Measurements from ENCODE around the gene GRAMD1C. TPM values are rescaled to one million over a fixed set of nuclear protein-coding genes. Genes with fewer than 3 reads are reported as not detected.

GRAMD1C gene
- polyA plus RNA-seq, 1 of the 3 experiments (the other 2 are of a cell fraction), result 1.2 TPM

- Histone ChIP-seq H3K9me2 (no peaks in the 10 kb centered on the region), H3K4me3 (ENCODE audit: low read depth in 2 of 2, low read length in 1 of 2) (peak within 1 kb of the TSS; percentile 75 to 88), H2AFZ (ENCODE audit: low read depth) (peak within 1 kb of the TSS; percentile 91), H3K27me3 (ENCODE audit: insufficient read depth) (no peaks in the 10 kb centered on the region), H3K9me3 (no peaks in the 10 kb centered on the region), H4K20me1 (ENCODE audit: insufficient read depth) (no peaks in the 10 kb centered on the region), H3K79me2 (ENCODE audit: insufficient read depth) (no peaks in the 10 kb centered on the region), H3K4me2 (peak within 1 kb of the TSS; percentile 86), H3K4me1 (ENCODE audit: control insufficient read depth in 1 of 2, insufficient read depth in 2 of 2, low read depth in 1 of 2, low read length in 1 of 2) (no peaks in the 10 kb centered on the region; a peak in 2 of 4 replicates), H3K36me3 (replicated peaks in 1 of 2; ENCODE audit: control insufficient read depth in 1 of 2, insufficient read depth in 2 of 2, low read length in 1 of 2) (no peaks in the 10 kb centered on the region), H3F3A (replicated peaks; ENCODE audit: insufficient read depth) (peaks cover 3% of the 10 kb centered on the region), H3K9ac (peak within 1 kb of the TSS; percentile 57; the same call in 1 of the 2 replicates), H3K27ac (ENCODE audit: low read depth in 2 of 2, low read length in 1 of 2) (peak within 1 kb of the TSS in 1 of 2 experiments; percentile 43; a peak in 2 of 4 replicates)
- ChIA-PET CTCF (no interaction called here), POLR2A (no interaction called here)
- peak; percentile 86 for DNase-seq
- 0% methylated on average over 6 of the region's 80 CpGs for WGBS (ENCODE audit: low lambda C conversion rate)
- TF ChIP-seq RXRA (IDR thresholded peaks at IDR 0.05; ENCODE audit: borderline replicate concordance, low read depth) (no peak), TEAD4 (IDR thresholded peaks at IDR 0.05; ENCODE audit: borderline replicate concordance, insufficient read depth) (no peak), FOSL2 (IDR thresholded peaks at IDR 0.05; ENCODE audit: borderline replicate concordance, low read depth) (no peak), ELF1 (IDR thresholded peaks at IDR 0.05) (peak; percentile 31; the same call in 1 of the 2 replicates), GATA2 (CRISPR knock-in tag; IDR thresholded peaks at IDR 0.05) (no peak), REST (IDR thresholded peaks at IDR 0.05; ENCODE audit: low read depth, low read length) (no peak), RFX5 (IDR thresholded peaks at IDR 0.05; ENCODE audit: low read length) (no peak), NRF1 (IDR thresholded peaks at IDR 0.05; ENCODE audit: low read depth, low read length) (peak; percentile 19; the same call in 1 of the 2 replicates), NFIC (IDR thresholded peaks at IDR 0.05; ENCODE audit: borderline replicate concordance) (no peak), RCOR1 (IDR thresholded peaks at IDR 0.05; ENCODE audit: low read length) (no peak), USF1 (IDR thresholded peaks at IDR 0.05; ENCODE audit: borderline replicate concordance, low read depth) (no peak), CTCF (IDR thresholded peaks at IDR 0.05) (no peak), IRF3 (IDR thresholded peaks at IDR 0.05; ENCODE audit: low read depth, low read length) (no peak), MEF2A (IDR thresholded peaks at IDR 0.05; ENCODE audit: borderline replicate concordance, low read depth) (no peak), MXI1 (IDR thresholded peaks at IDR 0.05; ENCODE audit: low read depth, low read length) (peak; percentile 47; the same call in 1 of the 2 replicates), PBX3 (IDR thresholded peaks at IDR 0.05) (no peak), TCF12 (IDR thresholded peaks at IDR 0.05) (no peak), RAD21 (IDR thresholded peaks at IDR 0.05; ENCODE audit: low read length) (no peak), GABPA (IDR thresholded peaks at IDR 0.05; ENCODE audit: low read depth) (0 out of 2 replicates have a peak, but pooled peaks have one; percentile 17)
Measured at GRCh38 chr3:113947372-113948014, 108.9 kb downstream of the GRAMD1C start, which contains the start of gene ZDHHC23. TSS of gene ZDHHC23 (plus strand) at chr3:113948013. CDS start at chr3:113948803, 790 bp downstream.

All from SK-N-SH (cell line).